Suppressor macrophage (primary cell): ENCODE results near the gene APCDD1L.
A peak's percentile ranks its signal among the peaks of the same experiment; 100 is the strongest.

Experiments
- DNase-seq, 4 experiments: peaks; one replicate each; pipeline ENCODE4 v3.0.0-alpha.2; 2020 to 2022

The APCDD1L gene

DNA sequence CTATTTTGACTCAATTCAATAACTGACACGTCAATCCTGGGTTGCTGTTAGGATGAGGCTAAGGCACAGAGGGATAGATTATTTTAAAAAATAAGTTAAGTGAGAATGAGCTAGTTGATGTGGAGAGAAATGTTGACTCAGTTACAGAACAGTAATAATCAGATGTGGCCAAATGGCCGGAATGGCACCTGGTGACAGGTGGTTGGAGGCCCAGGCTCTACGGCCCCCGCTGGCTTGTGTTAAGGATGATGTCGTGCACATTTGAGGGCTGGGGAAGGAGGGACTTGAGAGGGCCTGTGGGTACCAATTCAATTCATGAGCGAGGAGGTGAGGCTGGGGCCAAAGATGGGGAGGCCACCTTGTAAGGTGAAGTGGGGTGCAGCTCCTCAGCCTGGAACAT, 31.7 kb downstream of the APCDD1L start:
- DNase-seq: no peak

DNA sequence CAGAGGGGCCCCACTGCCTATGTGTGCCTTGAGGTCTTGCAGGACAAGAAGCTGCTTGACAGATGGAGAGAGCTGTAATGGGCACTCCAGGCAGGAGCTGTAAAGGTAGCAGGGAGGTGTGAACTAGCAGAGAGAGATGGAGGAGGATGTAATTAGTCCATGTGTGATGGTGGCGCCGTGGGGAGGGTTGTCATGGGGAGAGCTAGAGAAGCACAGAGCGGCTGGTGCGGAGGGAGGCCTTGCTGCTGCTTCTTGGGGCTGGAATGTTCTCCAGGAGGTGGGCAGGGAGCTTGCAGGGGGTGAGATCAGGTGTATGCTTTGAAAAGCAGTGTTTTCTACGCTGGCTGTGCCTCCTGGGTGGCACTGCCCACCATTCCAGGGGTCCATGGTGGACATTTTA, 32.1 kb downstream of the APCDD1L start:
- no peak for DNase-seq

DNA sequence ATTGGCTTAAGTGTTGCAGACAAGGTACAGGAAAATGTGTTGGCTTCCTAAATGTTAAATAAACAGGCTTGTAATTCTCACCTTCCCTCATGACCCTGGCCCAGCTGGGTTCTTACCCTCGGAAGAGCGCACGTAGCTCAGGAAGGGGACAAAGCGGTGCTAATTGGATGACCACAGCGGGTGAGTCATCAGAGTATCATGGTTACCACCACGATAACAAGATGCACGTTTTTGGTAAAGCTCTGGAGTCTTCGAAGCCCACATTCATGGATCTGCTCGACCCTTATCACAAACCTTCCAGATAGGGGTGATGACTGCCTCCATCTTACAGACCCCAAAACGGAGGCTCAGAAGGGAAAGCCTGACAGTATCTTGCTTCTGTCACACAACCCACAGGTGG, 32.8 kb downstream of the APCDD1L start:
- DNase-seq: no peak

DNA sequence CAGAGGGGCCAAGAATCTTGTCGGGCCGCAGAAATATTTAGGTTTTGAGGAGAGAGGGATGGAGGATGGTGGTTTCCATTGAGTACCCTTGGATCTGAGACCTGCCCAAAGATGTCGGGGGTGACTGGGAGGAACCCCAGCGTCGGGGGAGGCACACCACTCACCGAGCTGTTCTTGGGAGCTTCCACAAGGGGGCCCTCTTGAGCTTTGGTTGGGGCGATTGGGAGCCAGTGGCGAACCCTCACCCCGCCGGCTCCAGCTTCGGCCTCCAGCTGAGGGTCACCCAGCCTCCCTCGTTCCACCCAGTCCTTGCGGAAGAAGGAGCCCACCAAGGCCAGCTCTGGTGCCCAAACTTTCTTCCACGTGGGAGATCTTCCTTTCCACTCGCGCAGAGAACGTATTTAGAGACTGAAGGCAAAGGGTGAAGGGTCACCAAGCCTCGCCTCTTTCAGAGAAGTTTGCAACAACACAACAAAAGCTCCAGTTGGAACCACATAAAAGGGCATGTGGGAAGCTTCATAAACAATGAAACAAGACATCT, 33.6 kb downstream of the APCDD1L start:
- peak; percentile 38 to 62 (median 52) for DNase-seq

DNA sequence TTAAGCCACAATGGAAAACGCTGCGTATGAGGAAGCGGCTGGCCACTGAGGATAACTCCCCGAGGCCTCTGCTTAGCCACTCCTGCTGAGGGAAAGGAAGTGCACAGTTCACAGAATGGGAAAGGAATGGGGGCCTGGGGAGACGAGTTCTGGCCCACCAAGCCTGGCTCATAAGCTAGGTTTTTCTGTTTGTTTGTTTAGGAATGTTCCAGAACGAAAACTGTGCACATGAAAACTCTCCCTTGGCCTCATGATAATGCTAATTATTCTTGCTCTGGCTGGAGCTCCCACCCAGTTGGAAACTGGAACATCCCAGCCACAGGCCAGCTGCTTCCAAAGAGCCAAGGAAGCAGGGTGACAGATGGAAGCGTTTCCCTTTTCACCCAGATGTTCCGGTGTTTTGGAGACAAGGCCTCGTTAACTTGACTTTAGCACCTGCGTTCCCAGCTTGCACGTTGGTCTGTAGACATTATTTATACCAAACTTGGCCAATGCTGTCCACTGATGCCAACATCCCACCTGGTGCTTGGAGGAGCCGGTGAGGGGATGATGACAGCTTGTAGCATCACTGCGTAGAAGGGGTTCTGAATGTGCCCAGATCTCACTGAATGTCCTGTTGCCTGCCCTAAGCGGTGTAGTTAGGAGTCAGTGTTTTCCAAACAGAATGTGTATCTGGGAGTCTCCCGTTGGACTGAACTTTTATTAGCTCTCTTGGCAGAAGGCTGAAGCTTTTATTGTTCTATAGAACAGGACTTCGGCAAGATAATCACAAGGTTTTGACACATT, 34.5 kb downstream of the APCDD1L start:
- DNase-seq: no peak

DNA sequence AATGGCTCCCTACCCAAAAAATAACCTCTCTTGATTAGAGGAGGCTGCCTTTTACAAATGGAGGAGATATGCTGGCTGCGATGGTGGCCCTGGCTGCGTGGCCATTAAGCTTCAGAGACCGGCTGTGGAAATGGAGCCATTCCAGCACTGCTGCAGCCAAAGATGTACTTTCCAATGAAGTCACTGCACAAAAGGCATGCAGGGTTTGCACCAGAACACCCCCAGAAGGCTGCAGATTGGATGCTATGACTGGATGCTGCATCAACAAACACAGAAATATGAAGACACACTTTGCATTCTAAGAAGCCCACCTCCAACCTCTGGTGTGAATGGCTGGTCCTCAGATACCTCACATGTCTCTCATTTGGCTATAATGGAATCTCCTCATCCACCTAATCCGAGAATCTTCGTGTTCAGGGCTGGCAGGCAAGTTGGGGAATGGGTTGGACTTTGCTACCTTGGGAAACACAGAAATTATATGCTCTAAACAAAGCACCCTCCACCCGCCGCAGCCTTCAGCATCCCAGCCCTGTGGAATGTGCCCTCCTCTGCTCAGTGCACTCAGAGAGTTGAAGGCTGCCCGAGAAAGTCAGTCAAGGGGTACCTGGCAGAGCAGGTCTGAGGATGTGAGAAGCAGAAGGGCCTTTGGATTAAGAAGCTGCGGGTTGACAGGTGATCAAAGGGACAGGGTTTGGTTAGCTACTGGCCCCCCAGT, 35.3 kb downstream of the APCDD1L start:
- DNase-seq: no peak

DNA sequence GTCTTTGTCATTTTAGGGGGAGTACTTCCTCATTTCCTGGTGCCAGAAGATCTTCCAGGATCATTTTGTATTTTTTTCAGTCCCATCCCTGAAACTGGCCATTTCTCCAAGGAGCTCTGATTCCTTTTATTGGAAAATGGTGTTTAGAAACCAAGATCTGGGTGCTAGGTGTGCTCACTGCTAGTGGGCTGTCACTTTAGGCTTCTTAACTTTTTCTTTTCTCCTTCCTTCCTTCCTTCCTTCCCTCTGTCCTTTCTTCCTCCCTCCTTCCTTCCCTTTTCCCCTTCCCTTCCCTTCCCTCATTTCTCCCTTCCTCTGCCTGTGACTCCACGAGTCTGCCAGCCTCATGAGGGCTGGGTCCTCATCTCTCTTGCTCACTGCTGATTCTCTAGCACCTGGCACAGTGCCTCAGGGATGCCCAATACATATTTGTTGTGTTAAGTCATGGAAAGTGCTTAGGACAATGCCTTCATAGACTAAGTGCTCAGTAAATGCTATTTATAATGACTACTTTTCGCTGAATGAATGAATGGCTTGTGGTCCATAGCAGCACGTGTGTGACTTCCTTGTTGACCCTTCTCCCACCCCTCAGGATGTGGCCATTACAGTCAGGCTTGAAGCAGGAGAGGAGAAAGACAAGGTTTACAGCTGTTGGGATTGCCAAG, 36.9 kb downstream of the APCDD1L start:
- no peak for DNase-seq

DNA sequence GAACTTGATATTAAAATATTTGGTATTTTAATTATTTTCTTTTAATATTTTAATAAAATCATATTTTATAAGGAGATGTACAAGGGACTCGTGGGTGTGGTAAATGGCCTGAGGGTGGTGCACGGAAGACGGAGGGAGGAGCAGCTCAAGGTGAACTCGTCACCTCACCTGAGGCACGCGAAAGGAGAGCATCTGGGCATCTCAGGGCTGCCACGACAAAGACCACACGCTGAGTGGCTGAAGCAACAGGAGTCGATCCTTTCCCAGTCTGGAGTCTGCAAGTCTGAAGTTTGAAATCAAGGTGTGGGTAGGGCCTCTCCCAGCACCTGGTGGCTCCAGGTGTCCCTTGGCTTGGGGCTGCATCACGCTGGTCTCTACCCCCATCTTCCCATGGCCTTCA, 39.7 kb downstream of the APCDD1L start:
- no peak for DNase-seq

DNA sequence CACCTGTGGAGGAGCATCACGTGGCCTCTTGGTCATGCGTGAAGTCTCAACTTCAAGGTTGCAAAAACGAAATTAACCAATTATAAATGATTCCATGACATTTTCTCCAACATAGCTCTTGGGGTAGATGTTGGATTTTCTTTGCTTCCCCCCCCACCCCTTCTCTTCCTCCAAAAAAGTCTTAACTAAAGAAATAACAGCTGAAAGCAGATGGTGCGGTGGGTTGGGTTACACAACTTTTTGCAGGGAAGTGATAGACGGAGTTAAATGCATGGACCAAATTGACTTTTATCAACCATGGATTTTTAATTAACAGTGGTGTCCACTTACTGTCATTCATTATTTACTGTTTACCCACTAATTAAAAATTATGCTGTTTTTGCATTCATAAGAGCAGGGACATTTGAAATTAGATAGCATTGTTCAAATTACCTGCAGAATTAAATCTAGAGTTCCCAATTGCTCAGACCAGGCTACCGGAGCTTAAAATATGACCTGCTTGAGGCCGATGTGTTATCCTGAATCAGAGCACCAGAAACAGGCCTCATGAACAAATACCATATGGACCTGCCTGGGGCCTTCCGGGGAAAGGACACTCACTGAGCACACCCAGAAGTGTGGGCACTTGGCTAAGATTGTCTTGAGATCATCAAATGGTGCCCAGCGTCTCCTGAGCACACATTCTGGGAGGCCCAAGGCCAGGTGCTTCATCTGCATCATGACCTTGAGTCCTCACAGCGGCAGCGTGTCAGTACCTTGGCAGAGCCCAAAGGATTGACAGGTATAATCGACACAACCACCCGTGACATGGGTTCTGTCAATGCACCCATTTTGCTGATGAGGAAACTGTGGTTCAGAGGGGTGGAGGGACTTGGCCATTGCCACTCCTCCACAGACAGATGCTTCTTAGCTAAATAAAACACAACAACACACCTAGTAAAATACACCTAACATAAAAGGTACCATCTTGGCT, 41.5 kb downstream of the APCDD1L start:
- DNase-seq: no peak

DNA sequence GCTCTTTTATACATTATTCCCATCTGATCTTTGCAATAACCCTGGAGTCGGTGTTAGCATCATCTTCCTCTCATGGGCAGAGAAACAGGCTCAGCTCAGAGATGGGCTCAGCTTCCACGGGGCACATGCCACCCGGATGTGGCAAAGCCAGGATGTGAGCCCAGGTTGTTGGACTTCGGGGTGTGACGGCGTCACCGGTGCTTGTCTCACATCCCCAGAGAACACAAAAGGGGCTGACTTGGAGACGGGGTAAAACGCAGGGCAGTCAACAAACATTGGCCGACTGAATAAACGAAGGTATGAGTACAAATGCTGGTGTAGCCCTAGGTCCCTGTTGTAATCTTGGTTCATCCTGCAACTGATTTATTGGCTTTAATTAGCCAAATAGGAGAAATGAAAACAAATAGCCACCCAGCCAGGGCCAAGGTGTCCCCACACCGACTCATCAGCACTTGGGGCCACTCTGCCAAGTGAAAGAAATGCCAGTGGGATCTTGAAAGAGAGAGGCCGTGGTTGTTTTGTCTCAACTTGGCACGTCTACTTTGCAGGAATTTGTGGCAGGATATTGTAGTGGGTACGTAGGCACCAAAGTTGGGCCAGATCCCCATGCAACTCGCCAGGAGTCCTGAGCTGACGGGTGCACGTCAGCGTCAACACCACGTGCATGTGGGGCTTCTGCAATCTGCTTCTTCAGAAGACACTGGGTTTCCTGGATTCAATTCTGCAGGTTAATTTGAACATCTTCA, 42.8 kb downstream of the APCDD1L start:
- DNase-seq: no peak

DNA sequence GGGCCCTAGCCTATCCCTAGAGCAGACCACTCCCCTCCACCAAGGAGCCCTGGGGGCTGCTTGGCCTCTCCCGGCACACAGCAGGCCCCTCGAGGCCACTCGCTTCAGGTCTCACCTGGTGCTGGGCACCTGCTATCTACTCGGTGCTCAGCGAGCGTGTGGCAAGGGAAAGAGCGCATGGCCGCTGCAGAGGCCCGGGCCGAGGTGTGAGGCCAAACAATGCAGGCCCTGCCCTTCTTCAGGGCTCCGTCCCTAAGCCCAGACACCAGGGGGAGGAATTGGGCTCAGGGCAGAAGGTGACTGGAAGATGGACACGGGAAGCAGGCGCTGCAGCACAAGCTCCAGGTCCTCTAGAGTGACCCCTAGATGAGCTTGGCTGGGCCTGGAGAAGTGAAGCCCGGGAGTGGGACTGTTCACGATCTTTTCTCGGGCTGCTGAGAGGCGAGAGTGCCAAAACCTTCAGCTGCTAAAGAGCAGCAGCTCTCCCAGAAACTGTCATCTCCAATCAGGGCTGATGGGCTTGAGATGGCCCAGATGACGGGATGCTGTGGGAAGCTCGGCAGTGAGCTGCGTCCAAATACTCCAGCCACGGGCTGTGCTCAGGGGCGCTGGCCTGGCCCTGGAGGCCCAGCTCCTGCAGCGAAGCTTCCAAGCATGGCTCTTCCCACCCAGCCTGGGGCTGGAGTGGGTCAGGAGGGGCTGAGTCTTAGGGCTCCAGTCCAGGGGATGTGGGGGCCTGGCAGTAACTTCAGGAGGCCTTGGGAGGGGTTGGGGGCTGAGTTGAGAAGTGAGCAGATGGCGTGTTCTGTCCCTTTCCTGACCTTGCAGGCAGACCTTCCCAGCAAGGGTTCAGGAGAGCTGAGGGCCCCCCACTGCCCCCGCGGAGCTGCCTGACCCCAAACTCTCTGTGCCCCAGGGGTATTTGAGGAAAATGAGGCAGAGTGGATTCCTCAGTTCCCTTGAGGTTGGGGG, 43.7 kb downstream of the APCDD1L start:
- DNase-seq: no peak

DNA sequence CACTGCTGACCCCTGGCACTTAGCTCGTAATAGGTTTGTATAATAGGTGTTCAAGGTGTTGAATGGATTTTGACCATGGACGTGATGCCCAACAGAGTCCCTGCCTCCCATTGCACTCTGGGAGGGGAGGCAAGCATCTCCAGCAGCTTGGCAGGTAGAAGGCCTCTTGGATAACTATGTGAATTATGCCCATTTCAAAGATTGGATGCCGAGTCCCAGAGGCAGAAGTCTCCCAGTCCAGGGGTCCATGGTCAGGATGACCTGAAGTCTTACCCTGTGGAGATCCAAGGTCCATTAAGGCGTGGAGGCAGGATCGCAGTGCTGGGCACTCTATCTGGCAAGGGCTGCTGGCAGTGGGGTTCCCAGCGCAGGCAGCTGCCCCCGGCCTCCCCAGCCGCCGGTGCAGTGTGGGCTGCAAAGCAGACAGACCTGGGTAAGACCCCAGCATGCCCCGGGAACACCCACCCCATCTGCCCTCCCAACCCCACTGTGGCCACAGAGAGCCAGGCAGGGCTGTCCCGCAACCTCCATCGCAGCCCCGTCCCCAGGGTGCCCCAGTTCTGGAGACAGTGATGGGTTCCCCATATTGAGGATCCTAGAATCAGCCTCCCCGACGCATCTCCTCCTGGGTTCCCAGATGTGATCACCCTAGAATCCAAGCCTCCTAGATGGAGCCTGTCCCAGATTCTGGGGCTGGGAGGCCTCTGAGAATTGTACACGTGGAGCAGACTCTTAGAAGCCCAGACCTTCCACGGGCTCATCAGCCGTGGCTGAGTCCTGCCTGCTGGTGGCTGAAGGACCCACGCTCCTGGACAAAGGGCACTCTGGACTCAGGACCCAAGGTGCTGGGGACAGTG, 44.6 kb downstream of the APCDD1L start:
- DNase-seq: no peak

DNA sequence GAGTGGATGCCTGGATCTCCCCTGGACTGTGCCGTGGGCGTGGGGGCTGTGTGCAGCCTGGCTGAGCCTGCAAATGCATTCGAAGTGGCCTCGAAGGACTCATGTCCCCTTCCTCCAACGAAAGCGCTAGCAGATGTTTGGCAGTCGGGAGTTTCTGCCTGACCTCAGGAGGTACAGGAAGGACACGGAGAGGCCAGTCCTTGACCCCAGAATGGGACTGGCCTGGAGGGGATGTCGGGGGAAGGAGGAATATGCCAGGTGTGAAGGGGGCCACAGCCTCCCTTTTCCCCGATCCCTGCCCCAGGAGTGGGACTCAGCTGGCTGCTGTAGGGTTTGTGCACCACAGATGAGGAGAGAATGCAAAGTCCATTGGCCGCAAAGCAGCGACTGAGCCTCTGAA, 45.6 kb downstream of the APCDD1L start:
- no peak for DNase-seq

DNA sequence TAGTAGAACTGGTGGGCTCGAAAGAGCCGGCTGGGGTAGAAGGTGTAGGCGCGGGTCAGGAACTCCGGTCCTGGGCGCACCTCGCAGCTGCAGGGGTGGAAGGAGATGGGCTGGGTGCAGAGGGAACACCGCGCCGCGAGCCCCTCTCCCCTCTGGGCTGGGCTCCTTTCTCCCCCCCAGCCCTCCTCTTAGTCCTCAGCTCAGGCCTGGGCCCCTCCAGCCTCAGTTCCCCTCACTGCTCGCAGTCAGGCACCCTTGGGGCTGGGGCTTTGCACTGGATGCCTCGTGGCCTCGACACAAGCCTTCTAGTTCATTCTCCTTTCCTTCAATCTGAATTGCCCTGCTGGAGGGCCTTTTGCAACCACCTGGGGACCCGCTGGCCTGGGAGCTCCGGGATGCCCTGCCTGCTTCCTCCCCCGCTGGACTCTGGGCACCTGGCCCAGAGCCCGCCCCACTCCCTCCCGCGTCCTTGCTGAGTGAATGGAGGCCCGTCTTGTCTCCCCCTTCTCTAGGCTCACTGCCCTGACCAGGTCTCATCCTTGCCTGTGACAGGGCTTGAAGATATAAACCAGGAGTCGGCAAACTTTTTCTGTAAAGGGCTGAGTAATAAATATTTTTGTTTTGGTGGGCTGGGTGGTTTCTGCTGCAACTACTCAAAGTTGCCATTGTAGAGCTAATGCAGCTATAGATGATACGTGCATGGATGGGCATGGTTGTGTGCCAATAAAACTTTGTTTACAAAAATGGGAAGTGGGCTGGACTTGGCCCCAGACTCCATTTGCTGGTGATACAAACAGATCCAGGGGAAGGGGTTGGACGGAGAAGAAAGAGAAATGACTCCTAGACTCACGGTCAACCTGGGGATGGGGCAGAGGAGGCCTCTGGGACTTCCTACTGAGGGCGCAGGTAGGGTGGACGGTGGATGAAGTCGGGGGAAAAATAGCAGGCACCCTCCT, 47.3 kb downstream of the APCDD1L start:
- DNase-seq: no peak

DNA sequence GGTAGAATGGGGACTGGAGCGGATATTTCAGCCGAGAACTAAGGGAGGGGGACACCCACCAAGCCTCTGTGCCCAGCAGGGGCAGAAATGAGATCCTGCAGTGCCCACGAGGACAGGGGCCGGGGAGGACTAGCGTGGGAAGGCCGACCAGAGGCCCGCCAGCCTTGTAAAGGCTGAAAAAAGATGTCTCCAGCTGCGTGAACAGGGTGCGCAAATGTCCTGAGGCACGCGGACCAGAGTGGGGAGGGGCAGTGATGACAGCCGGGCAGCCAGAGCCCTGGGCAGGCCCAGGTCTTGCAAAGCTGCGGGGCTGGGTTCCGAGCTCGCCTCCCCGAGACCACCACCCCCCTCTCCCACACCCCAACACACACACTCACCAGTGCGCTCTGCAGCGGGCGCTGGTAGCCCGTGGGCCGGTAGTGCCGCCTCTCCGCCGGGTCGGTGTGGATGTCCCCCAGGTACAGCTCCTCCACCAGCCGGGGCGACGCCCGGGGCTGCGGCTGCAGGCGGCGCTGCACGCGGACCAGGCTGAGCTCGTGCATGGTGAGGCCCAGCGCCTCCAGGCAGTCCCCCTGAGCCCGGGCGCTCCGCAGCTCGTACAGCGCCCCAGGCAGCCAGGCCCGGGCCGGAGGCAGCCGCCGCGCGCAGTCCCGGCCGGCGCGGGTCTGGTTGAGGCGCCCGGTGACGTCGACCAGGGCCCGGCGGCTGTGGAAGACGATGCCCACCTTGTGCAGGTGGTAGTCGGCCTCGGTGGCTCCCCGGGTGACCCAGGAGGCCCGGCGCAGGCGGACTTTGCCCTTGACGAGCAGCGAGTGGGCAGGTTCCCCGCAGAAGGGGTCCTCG, 48.2 kb downstream of the APCDD1L start:
- no peak for DNase-seq

DNA sequence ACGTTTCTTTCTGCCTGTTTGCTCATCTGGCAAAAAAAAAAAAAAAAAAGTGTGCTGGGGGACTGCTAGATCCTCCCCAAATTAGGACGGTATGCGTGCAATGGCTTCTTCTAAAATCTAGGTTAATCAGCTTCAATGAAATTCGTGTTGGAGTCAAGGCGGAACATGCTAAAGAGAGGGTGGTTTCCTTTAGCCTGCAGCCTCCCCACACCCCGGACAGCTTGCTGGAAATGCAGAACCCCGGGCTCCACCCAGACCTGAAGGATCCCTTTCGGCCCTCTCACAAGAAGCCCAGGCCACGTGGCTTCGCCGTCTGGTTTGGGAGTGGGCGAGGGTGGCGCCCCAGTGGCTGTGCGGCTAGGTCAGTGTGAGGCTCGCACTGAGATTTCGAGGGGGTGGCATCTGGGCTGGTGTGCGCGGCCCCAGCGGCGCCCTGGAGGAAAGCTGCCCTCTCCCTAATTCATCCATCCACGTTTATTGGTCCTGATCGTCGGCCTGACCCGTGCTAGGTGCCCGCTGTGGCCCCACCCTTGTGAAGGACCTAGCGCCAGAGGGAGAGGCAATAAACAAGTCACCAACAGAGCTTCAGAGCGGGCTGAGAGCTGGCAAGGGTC, 49.0 kb downstream of the APCDD1L start:
- no peak for DNase-seq

DNA sequence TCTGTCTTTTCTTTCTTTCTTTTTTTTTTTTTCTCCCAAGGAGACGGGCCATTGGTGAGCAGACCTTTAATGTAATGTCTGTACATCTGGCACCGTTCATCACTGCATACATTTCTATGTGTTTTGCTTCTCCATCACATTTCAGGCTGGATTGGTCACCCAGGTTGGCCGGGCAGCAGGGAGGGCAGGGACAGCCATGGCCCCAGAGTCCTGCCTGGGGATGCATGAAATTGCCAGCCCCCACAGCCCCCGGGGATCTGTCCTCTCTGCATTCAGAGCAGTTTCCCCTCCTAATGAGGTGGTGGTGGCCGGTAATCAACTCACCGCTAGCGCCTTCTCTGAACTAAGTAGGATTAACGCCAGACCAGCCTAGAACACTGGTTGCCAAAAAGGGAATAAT, 50.4 kb downstream of the APCDD1L start:
- DNase-seq: no peak
